Muscle layer of colon (tissue), 2 donors: Measurements from ENCODE around the gene GDPD5.

ENCODE experiments used
- H3K27ac ChIP-seq: one replicate; pipeline ENCODE4 v1.7.0; 2013; ENCODE audit warnings: low read depth, mild to moderate bottlenecking, low read length, moderate library complexity
- H3K27me3 ChIP-seq, 2 donors: one replicate each; pipeline ENCODE4 v1.7.0; 2013; ENCODE audit warnings: low read length in 2 of 2, mild to moderate bottlenecking in 2 of 2; ENCODE audit not compliant: insufficient read depth in 2 of 2, control insufficient read depth in 1 of 2
- H3K36me3 ChIP-seq: one replicate; pipeline ENCODE4 v1.7.0; 2013; ENCODE audit warnings: mild to moderate bottlenecking, low read length; ENCODE audit not compliant: insufficient read depth
- H3K4me1 ChIP-seq: one replicate; pipeline ENCODE4 v1.7.0; 2013; ENCODE audit warnings: mild to moderate bottlenecking, low read length; ENCODE audit not compliant: insufficient read depth
- H3K4me3 ChIP-seq, 2 donors: one replicate each; pipeline ENCODE4 v1.7.0; 2013; ENCODE audit warnings: low read length in 2 of 2, low read depth in 1 of 2, mild to moderate bottlenecking in 1 of 2, moderate library complexity in 1 of 2
- H3K9ac ChIP-seq: one replicate; pipeline ENCODE4 v1.7.0; 2013; ENCODE audit warnings: low read length
- H3K9me3 ChIP-seq: one replicate; pipeline ENCODE4 v1.7.0; 2013; ENCODE audit warnings: mild to moderate bottlenecking, low read length
- donor health status: abdominal sarcoma.
- donor health status: Adenocarcinoma of cecum.

The GDPD5 gene

GRCh38 chr11:75495749-75496304 is 29.9 kb downstream of the GDPD5 start:
- H3K4me1 ChIP-seq = peaks cover 20% of the 10 kb centered on the region
- H3K4me3 ChIP-seq = no peak overlapping the region
- no peaks in the 10 kb centered on the region for H3K27me3 ChIP-seq
- H3K9ac ChIP-seq = no peak overlapping the region
- no peaks in the 10 kb centered on the region for H3K9me3 ChIP-seq
- H3K36me3 ChIP-seq = no peaks in the 10 kb centered on the region
- H3K27ac ChIP-seq = no peak overlapping the region

- H3K27me3 ChIP-seq = no peaks in the 10 kb centered on the region
- H3K9ac ChIP-seq = no peak overlapping the region
- no peaks in the 10 kb centered on the region for H3K9me3 ChIP-seq
- H3K4me1 ChIP-seq = peaks cover under 1% of the 10 kb centered on the region
- H3K36me3 ChIP-seq = no peaks in the 10 kb centered on the region
- H3K4me3 ChIP-seq = no peak overlapping the region
- no peak overlapping the region for H3K27ac ChIP-seq
These were observed 32.1 kb downstream of the GDPD5 start for GRCh38 chr11:75493626-75494025.

- no peaks in the 10 kb centered on the region for H3K4me1 ChIP-seq
- H3K9me3 ChIP-seq = no peaks in the 10 kb centered on the region
- H3K36me3 ChIP-seq = no peaks in the 10 kb centered on the region
- H3K4me3 ChIP-seq = no peak overlapping the region
- H3K27ac ChIP-seq = no peak overlapping the region
- no peaks in the 10 kb centered on the region for H3K27me3 ChIP-seq
- no peak overlapping the region for H3K9ac ChIP-seq
These were observed 33.4 kb downstream of the GDPD5 start for GRCh38 chr11:75492181-75492820.

GRCh38 chr11:75491465-75491864 is 34.3 kb downstream of the GDPD5 start:
- Histone ChIP-seq H3K36me3 (no peaks in the 10 kb centered on the region), H3K9ac (no peak overlapping the region), H3K9me3 (no peaks in the 10 kb centered on the region), H3K4me3 (no peak overlapping the region), H3K27me3 (no peaks in the 10 kb centered on the region), H3K4me1 (no peaks in the 10 kb centered on the region), H3K27ac (no peak overlapping the region)

GRCh38 chr11:75490221-75491181 is 35.2 kb downstream of the GDPD5 start:
- Histone ChIP-seq H3K4me3 (no peak overlapping the region), H3K27me3 (no peaks in the 10 kb centered on the region), H3K36me3 (no peaks in the 10 kb centered on the region), H3K4me1 (no peaks in the 10 kb centered on the region), H3K27ac (no peak overlapping the region), H3K9ac (no peak overlapping the region), H3K9me3 (no peaks in the 10 kb centered on the region)

- no peaks in the 10 kb centered on the region for H3K36me3 ChIP-seq
- no peak overlapping the region for H3K4me3 ChIP-seq
These were observed 38.4 kb downstream of the GDPD5 start for GRCh38 chr11:75487365-75487764.

GRCh38 chr11:75485742-75486141 is 40.0 kb downstream of the GDPD5 start:
- Histone ChIP-seq H3K9me3 (no peaks in the 10 kb centered on the region), H3K27ac (no peak overlapping the region), H3K36me3 (no peaks in the 10 kb centered on the region)

More at GRCh38 chr11:75487365-75487764, 38.4 kb downstream of the GDPD5 start:
- Histone ChIP-seq H3K9me3 (no peaks in the 10 kb centered on the region), H3K27me3 (no peaks in the 10 kb centered on the region), H3K27ac (no peak overlapping the region), H3K4me1 (no peaks in the 10 kb centered on the region), H3K9ac (no peak overlapping the region)

GRCh38 chr11:75482931-75483469 is 42.7 kb downstream of the GDPD5 start:
- no peak overlapping the region for H3K4me3 ChIP-seq
- no peaks in the 10 kb centered on the region for H3K4me1 ChIP-seq
- no peaks in the 10 kb centered on the region for H3K36me3 ChIP-seq
- H3K27me3 ChIP-seq = no peaks in the 10 kb centered on the region
- H3K9ac ChIP-seq = no peak overlapping the region
- no peaks in the 10 kb centered on the region for H3K9me3 ChIP-seq
- no peak overlapping the region for H3K27ac ChIP-seq

More at GRCh38 chr11:75485742-75486141, 40.0 kb downstream of the GDPD5 start:
- Histone ChIP-seq H3K4me1 (no peaks in the 10 kb centered on the region), H3K27me3 (no peaks in the 10 kb centered on the region), H3K4me3 (no peak overlapping the region), H3K9ac (no peak overlapping the region)

- no peak overlapping the region for H3K9ac ChIP-seq
These were observed 43.7 kb downstream of the GDPD5 start for GRCh38 chr11:75481922-75482606.

GRCh38 chr11:75481223-75481921 is 44.4 kb downstream of the GDPD5 start:
- Histone ChIP-seq H3K9me3 (no peaks in the 10 kb centered on the region), H3K27ac (no peak overlapping the region), H3K4me3 (no peak overlapping the region), H3K9ac (no peak overlapping the region), H3K4me1 (no peaks in the 10 kb centered on the region), H3K27me3 (no peaks in the 10 kb centered on the region), H3K36me3 (no peaks in the 10 kb centered on the region)

More at GRCh38 chr11:75481922-75482606, 43.7 kb downstream of the GDPD5 start:
- Histone ChIP-seq H3K36me3 (no peaks in the 10 kb centered on the region), H3K9me3 (no peaks in the 10 kb centered on the region), H3K27me3 (no peaks in the 10 kb centered on the region), H3K4me3 (no peak overlapping the region), H3K27ac (no peak overlapping the region), H3K4me1 (no peaks in the 10 kb centered on the region)
